Panc1 (cell line): ENCODE results near the gene C11orf21. TPM values are rescaled to one million over a fixed set of nuclear protein-coding genes. Genes with fewer than 3 reads are reported as not detected.

Experiments
- ATAC-seq: fragments of 200-7000 bp; cut with Tn5 transposase; 2 replicates; pipeline ENCODE4 v1.9.1; 2020; ENCODE audit warnings: mild to moderate bottlenecking, moderate library complexity
- BruUV-seq: library from RNA; stranded (reverse); fragments of 400-500 nt; replicated peaks from 2 replicates; lab custom pipeline; 2021; lab: Mats Ljungman, UMichigan
- CTCF ChIA-PET: fragments of 300-600 bp; sonication (Branson Sonifier 250); formaldehyde crosslinking; loops from one replicate; lab custom pipeline; 2022; ENCODE audit warnings: antibody characterized with exemption; lab: Charles Lee
- POLR2A ChIA-PET: fragments of 300-600 bp; sonication (Branson Sonifier 250); formaldehyde crosslinking; loops from one replicate; lab custom pipeline; 2022; ENCODE audit warnings: antibody characterized with exemption; lab: Charles Lee
- DNase-seq: peaks from one replicate; pipeline ENCODE4 v3.0.0-alpha.2; 2010; ENCODE audit warnings: low read depth, low spot score
- H3K27ac ChIP-seq: 2 replicates; pipeline ENCODE4 v1.5.1; 2011; ENCODE audit warnings: mild to moderate bottlenecking, low read length, inconsistent platforms
- H3K27me3 ChIP-seq: fragments of 200-500 bp; sonication (Bioruptor generic); 2 replicates; pipeline ENCODE4 v1.6.0; 2014; ENCODE audit warnings: low read length, inconsistent platforms; ENCODE audit not compliant: control insufficient read depth, insufficient read depth
- H3K36me3 ChIP-seq: fragments of 200-500 bp; sonication (Bioruptor generic); 2 replicates; pipeline ENCODE4 v1.5.1; 2014; ENCODE audit warnings: inconsistent platforms, mild to moderate bottlenecking, low read length, moderate library complexity; ENCODE audit not compliant: control insufficient read depth, insufficient read depth
- H3K4me1 ChIP-seq: 2 replicates; pipeline ENCODE4 v1.5.1; 2011; ENCODE audit warnings: inconsistent platforms, mild to moderate bottlenecking, low read length, moderate library complexity; ENCODE audit not compliant: control insufficient read depth, insufficient read depth
- H3K4me3 ChIP-seq, 2 experiments: 2 replicates each; pipeline ENCODE4 v1.5.1; 2011 to 2012; ENCODE audit warnings: low read depth in 2 of 2, low read length in 2 of 2, mild to moderate bottlenecking in 2 of 2, inconsistent platforms in 1 of 2, moderate library complexity in 1 of 2
- H3K9me3 ChIP-seq: fragments of 200-500 bp; sonication (Bioruptor generic); 2 replicates; pipeline ENCODE4 v1.5.1; 2014; ENCODE audit warnings: low read depth, mild to moderate bottlenecking, inconsistent platforms, low read length, moderate library complexity; ENCODE audit not compliant: control insufficient read depth, insufficient read depth
- CTCF ChIP-seq: fragments of 450-650 bp; IDR thresholded peaks from 2 replicates; pipeline ENCODE4 v1.5.1; 2017; ENCODE audit warnings: mild to moderate bottlenecking
- POLR2AphosphoS5 ChIP-seq: IDR thresholded peaks from 2 replicates; pipeline ENCODE4 v1.6.1; 2012; ENCODE audit warnings: mild to moderate bottlenecking, low read depth, low read length, moderate library complexity
- REST ChIP-seq, 2 experiments: IDR thresholded peaks; 2 replicates each; pipeline ENCODE4 v1.6.1; 2011 to 2012; ENCODE audit warnings: low read depth in 2 of 2, control low read depth in 1 of 2, low read length in 1 of 2, mild to moderate bottlenecking in 1 of 2, moderate library complexity in 1 of 2; ENCODE audit not compliant: insufficient read depth in 1 of 2
- SIN3A ChIP-seq: IDR thresholded peaks from 2 replicates; pipeline ENCODE4 v1.6.1; 2012; ENCODE audit warnings: low read depth, mild to moderate bottlenecking, low read length, moderate library complexity, borderline replicate concordance; ENCODE audit not compliant: insufficient read depth
- TCF7L2 ChIP-seq: IDR thresholded peaks from 2 replicates; pipeline ENCODE4 v1.6.1; 2011; ENCODE audit warnings: mild to moderate bottlenecking, low read depth, low read length, inconsistent platforms
- in situ Hi-C: cut with HindIII; loops from 2 replicates; pipeline ENCODE4 v1.10.0; 2016; ENCODE audit warnings: low sequenced_read_pairs, low pct_unique_long_range_greater_than_20kb
- intact Hi-C: fragments of 100-400 bp; cut with micrococcal nuclease; formaldehyde crosslinking; loops from one replicate; pipeline ENCODE4 v1.10.0; 2022; ENCODE audit not compliant: unreplicated experiment
- total RNA-seq: library from RNA; stranded (reverse); gene quantifications from one replicate; pipeline ENCODE4 v1.2.1, GENCODE V29; 2021; ENCODE audit not compliant: unreplicated experiment

C11orf21 gene
- total RNA-seq, 1 experiment from 2014 or later = 0.31 TPM

GRCh38 chr11:2273311-2273710, 28.4 kb downstream of the C11orf21 start:
- no peak for ATAC-seq
- CTCF ChIA-PET = no interaction called here

GRCh38 chr11:2272946-2273280, 28.8 kb downstream of the C11orf21 start:
- ChIA-PET POLR2A (no interaction called here), CTCF (no interaction called here)
- ATAC-seq = no peak
- no peaks in the 10 kb centered on the region for H3K4me1 ChIP-seq
- BruUV-seq = no TSS peak
- H3K9me3 ChIP-seq = no peaks in the 10 kb centered on the region
- H3K36me3 ChIP-seq = no peaks in the 10 kb centered on the region
- DNase-seq = no peak
- intact Hi-C loops = no loop called here
- peaks cover 8% of the 10 kb centered on the region for H3K27me3 ChIP-seq
- in situ Hi-C loops = no loop called here
- no peak overlapping the region for H3K4me3 ChIP-seq
- TF ChIP-seq CTCF = no peak
- no peak for TF ChIP-seq SIN3A
- TF ChIP-seq POLR2AphosphoS5 = no peak
- TF ChIP-seq TCF7L2 = no peak
- TF ChIP-seq REST (IDR thresholded peaks at IDR 0.05; ENCODE audit: insufficient read depth in 1 of 2, low read depth in 2 of 2, low read length in 1 of 2) = no peak
- no peak overlapping the region for H3K27ac ChIP-seq

More at GRCh38 chr11:2273311-2273710, 28.4 kb downstream of the C11orf21 start:
- TF ChIP-seq POLR2AphosphoS5 (no peak), TCF7L2 (no peak), REST (IDR thresholded peaks at IDR 0.05; ENCODE audit: insufficient read depth in 1 of 2, low read depth in 2 of 2, low read length in 1 of 2) (no peak), CTCF (no peak), SIN3A (no peak)
- POLR2A ChIA-PET = no interaction called here
- Histone ChIP-seq H3K27me3 (peaks cover 7% of the 10 kb centered on the region), H3K36me3 (no peaks in the 10 kb centered on the region), H3K9me3 (no peaks in the 10 kb centered on the region), H3K27ac (no peak overlapping the region), H3K4me3 (no peak overlapping the region), H3K4me1 (no peaks in the 10 kb centered on the region)
- in situ Hi-C loops = no loop called here
- no peak for DNase-seq
- intact Hi-C loops = no loop called here
- BruUV-seq = no TSS peak
